ENCODE measurements around the gene CCR5AS.
"Not testable (repeated sequence)": the region's sequence is repeated elsewhere in the genome, so short reads cannot be mapped to it uniquely, and the experiment has no call there.

Gene CCR5AS

GRCh38 chr3:46427916-46428833 lies 21.3 kb upstream of the CCR5AS start:
- no peak for DNase-seq

- not testable (repeated sequence) for DNase-seq
These were observed 20.5 kb upstream of the CCR5AS start for GRCh38 chr3:46427404-46427803.

GRCh38 chr3:46426476-46426875 lies 19.6 kb upstream of the CCR5AS start:
- DNase-seq = not testable (repeated sequence)

GRCh38 chr3:46423588-46423987 lies 16.7 kb upstream of the CCR5AS start:
- DNase-seq = no peak

- no peak for DNase-seq
These were observed 15.8 kb upstream of the CCR5AS start for GRCh38 chr3:46422617-46423016.

GRCh38 chr3:46420931-46421330 lies 14.1 kb upstream of the CCR5AS start:
- no peak for DNase-seq

- DNase-seq = no peak
These were observed 12.9 kb upstream of the CCR5AS start for GRCh38 chr3:46419816-46420215.

- no peak for DNase-seq
These were observed 11.2 kb upstream of the CCR5AS start for GRCh38 chr3:46417841-46418611.

- DNase-seq = no peak
These were observed 10.1 kb upstream of the CCR5AS start for GRCh38 chr3:46416811-46417510.

GRCh38 chr3:46416125-46416810 lies 9.4 kb upstream of the CCR5AS start:
- no peak for DNase-seq

- no peak for DNase-seq
These were observed 7.9 kb upstream of the CCR5AS start for GRCh38 chr3:46414739-46415138.

GRCh38 chr3:46413951-46414350 lies 7.1 kb upstream of the CCR5AS start:
- DNase-seq = no peak

GRCh38 chr3:46412786-46413298 lies 6.0 kb upstream of the CCR5AS start:
- DNase-seq = no peak

GRCh38 chr3:46411271-46411670 lies 4.4 kb upstream of the CCR5AS start:
- no peak for DNase-seq

GRCh38 chr3:46410669-46411068 lies 3.8 kb upstream of the CCR5AS start:
- DNase-seq = no peak

GRCh38 chr3:46409739-46410489 lies 3.0 kb upstream of the CCR5AS start:
- DNase-seq = no peak

GRCh38 chr3:46408853-46409252 lies 2.0 kb upstream of the CCR5AS start:
- DNase-seq = no peak

GRCh38 chr3:46407970-46408369 lies 1.1 kb upstream of the CCR5AS start:
- DNase-seq = no peak

GRCh38 chr3:46406443-46406787 lies 451 bp downstream of the CCR5AS start:
- no peak for DNase-seq

- DNase-seq = no peak
These were observed 1.4 kb downstream of the CCR5AS start for GRCh38 chr3:46405301-46406019.

- not testable (repeated sequence) for DNase-seq
These were observed 4.0 kb downstream of the CCR5AS start for GRCh38 chr3:46402902-46403301.
